ENCODE data around the gene PRSS57.

- TF ChIP-seq POLR2A (IDR thresholded peaks at IDR 0.05; ENCODE audit: low read depth) = no peak
- TF ChIP-seq CTCF (IDR thresholded peaks at IDR 0.05) = no peak
Observed at GRCh38 chr19:662207-662961, 32.9 kb downstream of the PRSS57 start.
